GM03348 (cell line): ENCODE data around the gene QKI.

Experiments
- DNase-seq: peaks from one replicate; pipeline ENCODE4 v3.0.0; 2012; ENCODE audit warnings: low spot score

QKI gene

DNA sequence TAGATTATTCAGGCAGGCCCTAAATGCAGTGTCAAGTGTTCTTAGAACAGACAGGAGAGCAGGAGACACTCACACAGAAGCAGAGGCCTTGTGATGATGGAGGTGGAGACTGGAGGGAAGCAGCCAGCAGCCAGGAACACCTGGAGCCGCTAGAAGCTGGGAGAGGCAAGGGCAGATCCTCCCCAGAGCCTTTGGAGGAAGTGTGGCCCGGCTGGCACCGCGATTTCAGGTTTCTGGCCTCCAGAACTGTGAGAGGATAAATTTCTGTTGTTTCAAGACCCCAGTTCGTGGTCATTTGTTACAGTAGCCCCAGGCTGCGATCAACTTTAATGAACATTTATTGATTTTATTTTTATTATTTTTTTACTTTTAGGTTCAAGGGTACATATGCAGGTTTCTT, 203.0 kb downstream of the QKI start:
- DNase-seq = no peak

DNA sequence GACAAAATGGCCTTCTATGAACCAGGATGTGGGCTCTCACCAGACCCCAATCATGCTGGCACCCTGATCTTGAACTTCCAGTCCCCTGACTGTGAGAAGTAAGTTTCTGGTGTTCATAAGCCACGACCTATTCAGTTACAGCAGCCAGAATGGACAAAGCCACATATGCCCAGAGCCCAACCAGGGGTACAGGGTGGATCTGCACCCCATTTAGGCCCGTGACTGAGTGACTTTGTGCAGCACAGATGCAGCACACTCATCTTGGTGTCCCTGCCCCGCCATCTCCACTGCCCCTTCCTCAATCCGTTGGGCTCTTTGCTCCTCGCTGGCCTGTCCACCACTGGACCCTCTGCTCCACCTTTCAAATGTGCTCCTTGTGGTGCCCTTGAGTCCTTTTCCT, 205.6 kb downstream of the QKI start:
- DNase-seq = no peak

DNA sequence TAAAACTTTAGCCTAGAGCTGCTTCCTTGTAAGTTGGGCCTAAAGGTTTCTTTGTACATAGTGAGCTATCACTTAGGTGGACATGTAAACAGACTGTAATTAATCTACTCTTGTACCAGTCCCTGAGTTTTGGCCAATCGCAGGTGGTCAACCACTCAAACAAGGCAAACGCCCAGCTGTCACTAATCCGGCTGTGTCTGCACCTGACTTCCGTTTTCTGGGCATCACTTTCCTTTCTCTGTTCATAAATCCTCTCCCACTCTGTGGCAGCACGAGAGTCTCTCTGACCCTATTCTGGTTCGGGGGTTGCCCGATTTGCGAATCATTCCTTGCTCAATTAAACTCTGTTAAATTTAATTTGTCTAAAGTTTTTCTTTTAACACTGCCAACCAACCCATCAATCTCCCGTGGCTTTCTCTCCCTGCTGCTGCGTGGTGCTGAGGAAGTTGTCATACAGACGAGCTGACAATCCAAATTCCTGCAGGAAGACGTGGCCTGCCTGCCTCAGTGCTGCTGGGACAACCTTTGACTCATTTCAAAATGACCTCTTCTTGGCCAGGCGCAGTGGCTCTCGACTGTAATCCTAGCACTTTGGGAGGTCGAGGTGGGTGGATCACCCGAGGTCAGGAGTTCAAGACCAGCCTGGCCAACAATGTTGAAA, 206.3 kb downstream of the QKI start:
- no peak for DNase-seq

DNA sequence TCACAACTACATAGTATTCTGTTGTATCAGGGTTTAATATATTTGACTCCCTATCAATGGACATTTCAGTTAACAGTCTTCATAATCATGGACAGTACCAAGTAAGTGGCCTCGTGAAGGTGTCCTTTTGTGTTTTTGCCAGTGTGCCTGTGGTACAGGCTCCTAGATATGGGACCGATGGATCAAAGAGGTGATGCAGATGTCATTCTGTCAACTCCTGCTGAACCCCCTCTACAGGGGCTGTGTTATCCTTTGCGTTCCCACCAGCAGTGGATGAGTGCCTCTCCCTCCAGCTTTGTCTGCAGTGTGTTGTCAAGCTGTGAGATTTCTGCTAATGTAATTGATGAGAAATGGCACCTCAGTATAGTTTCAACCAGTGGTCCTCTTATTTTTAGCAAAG, 210.7 kb downstream of the QKI start:
- no peak for DNase-seq

DNA sequence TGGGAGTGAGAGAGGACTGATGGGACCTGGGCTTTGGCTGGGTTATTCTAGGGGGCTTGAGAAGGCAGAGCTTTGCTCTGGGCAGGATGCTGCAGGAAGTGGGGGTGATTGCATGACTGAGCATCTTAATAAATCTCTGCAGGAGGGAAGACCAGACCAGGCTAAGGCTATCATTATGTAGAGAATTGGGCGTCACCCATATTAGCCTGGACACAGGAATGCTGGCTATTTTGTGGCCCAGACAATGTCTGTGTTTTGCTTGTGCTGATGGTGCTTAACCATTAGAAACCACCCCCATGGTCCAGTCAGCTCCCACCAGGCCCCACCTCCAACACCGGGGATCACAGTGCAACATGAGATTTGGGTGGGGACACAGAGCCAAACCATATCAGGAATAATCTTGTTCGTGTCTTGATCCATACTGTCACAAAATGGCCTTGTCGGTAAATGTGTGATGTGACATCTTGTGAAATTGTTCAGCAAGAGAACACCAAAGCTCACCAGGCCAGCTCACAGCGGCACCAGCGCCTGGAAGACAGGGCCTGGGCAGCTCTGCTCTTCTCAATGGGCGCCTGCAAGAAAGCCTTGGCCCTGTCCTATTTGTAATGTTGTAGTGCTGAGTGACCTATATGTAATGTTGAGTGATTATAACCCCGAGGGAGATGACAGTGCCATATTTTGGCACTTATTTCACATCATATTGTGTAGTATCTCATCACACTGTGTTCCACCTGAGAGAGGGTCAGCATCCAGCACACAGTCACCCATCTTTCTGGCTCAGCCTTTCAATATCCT, 211.8 kb downstream of the QKI start:
- DNase-seq = peak; percentile 20

DNA sequence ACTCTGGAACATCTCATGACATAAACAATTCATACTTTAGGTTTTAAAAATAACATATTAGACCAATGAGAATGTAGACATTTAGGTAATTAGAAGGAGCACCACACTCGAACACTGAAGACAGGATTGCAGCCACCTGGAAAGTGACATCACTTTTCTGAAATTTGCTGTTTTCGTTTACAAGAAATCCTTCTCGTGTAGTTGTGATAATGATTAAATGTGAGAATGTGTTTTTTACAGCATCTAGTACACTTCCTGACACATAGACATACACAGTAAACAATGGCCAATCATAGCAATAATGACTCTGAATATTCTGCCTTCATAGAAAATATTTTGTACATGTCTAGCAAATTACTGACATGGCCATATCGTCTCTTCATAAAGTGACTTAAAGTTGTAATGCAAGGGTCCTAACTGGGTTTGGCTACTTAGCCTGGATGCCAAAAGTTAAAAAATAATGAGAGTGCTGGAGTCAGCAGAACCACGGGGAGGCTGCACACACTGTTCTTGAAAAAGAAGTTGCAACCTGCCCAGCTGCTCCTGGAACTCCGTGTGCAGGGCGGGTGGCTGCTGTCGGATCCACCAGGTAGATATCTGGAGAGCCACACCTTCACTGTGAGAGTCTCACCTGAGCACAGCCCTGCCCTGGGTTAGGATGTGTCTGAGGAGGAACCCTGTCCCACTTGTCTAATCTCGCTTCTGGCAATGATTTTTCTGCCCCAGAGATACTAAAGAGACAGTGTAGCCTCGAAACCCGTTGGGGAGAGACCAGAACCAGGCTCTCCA, 212.9 kb downstream of the QKI start:
- DNase-seq = no peak
